Suprapubic skin (tissue), 4 donors: ENCODE results near the gene NAT16. TPM values are rescaled to one million over a fixed set of nuclear protein-coding genes. Genes with fewer than 3 reads are reported as not detected.

Experiments
- DNase-seq, 2 donors: peaks; one replicate each; pipeline ENCODE4 v3.0.0-alpha.2; 2019; ENCODE audit warnings: low spot score in 2 of 2
- H3K27ac ChIP-seq: fragments of 200-600 bp; sonication (generic); one replicate; pipeline ENCODE4 v1.5.1; 2019
- H3K27me3 ChIP-seq: fragments of 200-600 bp; sonication (generic); one replicate; pipeline ENCODE4 v1.5.1; 2019
- H3K36me3 ChIP-seq: fragments of 200-600 bp; sonication (generic); one replicate; pipeline ENCODE4 v1.5.1; 2019
- H3K4me1 ChIP-seq: fragments of 200-600 bp; sonication (generic); one replicate; pipeline ENCODE4 v1.5.1; 2019
- H3K4me3 ChIP-seq: fragments of 200-600 bp; sonication (generic); one replicate; pipeline ENCODE4 v1.5.1; 2019; ENCODE audit warnings: mild to moderate bottlenecking
- H3K9me3 ChIP-seq: fragments of 200-600 bp; sonication (generic); one replicate; pipeline ENCODE4 v1.5.1; 2019
- CTCF ChIP-seq, 2 donors: fragments of 200-600 bp in 1 of 2; fragments of 450-650 bp in 1 of 2; sonication (generic) in 1 of 2; IDR thresholded peaks; one replicate each; pipeline ENCODE4 v1.5.1; 2016 to 2019; ENCODE audit warnings: antibody characterized with exemption in 2 of 2, mild to moderate bottlenecking in 1 of 2, moderate library complexity in 1 of 2
- EP300 ChIP-seq: sonication (generic); formaldehyde crosslinking; IDR thresholded peaks from one replicate; pipeline ENCODE4 v1.6.1; 2017; ENCODE audit warnings: antibody characterized with exemption
- POLR2A ChIP-seq, 2 donors: fragments of 450-650 bp; IDR thresholded peaks; one replicate each; pipeline ENCODE4 v1.6.1; 2017; ENCODE audit warnings: antibody characterized with exemption in 2 of 2, mild to moderate bottlenecking in 2 of 2, moderate library complexity in 2 of 2
- POLR2AphosphoS5 ChIP-seq, 3 donors: sonication (generic); formaldehyde crosslinking; IDR thresholded peaks; one replicate each; pipeline ENCODE4 v1.6.1; 2017; ENCODE audit warnings: antibody characterized with exemption in 3 of 3
- WGBS: methylation state at CpG from one replicate; pipeline ENCODE4 v1.1.5; 2018; 5-methylcytosine and 5-hydroxymethylcytosine counted together
- total RNA-seq, 4 donors: library from RNA; depleted of rRNA; stranded (reverse); fragments of >200 nt; gene quantifications; one replicate each; pipeline ENCODE4 v1.1.0, GENCODE V29; 2016

Gene NAT16
- total RNA-seq, 4 donors from 2014 or later = not detected

- peaks cover 36% of the 10 kb centered on the region for H3K4me1 ChIP-seq
- 81% methylated on average over 25 of the region's 31 CpGs for WGBS
- no peak overlapping the region for H3K4me3 ChIP-seq
- H3K9me3 ChIP-seq = no peaks in the 10 kb centered on the region
- peaks cover 40% of the 10 kb centered on the region for H3K36me3 ChIP-seq
- H3K27me3 ChIP-seq = peaks cover 32% of the 10 kb centered on the region
- TF ChIP-seq EP300 (no peak), POLR2AphosphoS5 (IDR thresholded peaks at IDR 0.05) (no peak), POLR2A (IDR thresholded peaks at IDR 0.05) (no peak), CTCF (IDR thresholded peaks at IDR 0.05) (no peak)
- DNase-seq = no peak
- H3K27ac ChIP-seq = no peak overlapping the region
These were observed 20.1 kb downstream of the NAT16 start for GRCh38 chr7:101159696-101160674.

- Histone ChIP-seq H3K27ac (no peak overlapping the region), H3K9me3 (no peaks in the 10 kb centered on the region), H3K4me3 (no peak overlapping the region), H3K27me3 (peaks cover 2% of the 10 kb centered on the region), H3K4me1 (peaks cover 18% of the 10 kb centered on the region), H3K36me3 (peaks cover 40% of the 10 kb centered on the region)
- no peak for DNase-seq
- TF ChIP-seq POLR2A (IDR thresholded peaks at IDR 0.05) = no peak
- no peak for TF ChIP-seq EP300
- 62% methylated on average over 14 of the region's 14 CpGs for WGBS
These were observed 23.1 kb downstream of the NAT16 start for GRCh38 chr7:101156866-101157589.

- no peak overlapping the region for H3K4me3 ChIP-seq
- peaks cover 40% of the 10 kb centered on the region for H3K36me3 ChIP-seq
- no peak overlapping the region for H3K27ac ChIP-seq
- no peak for TF ChIP-seq CTCF (IDR thresholded peaks at IDR 0.05)
- no peak for DNase-seq
- H3K9me3 ChIP-seq = no peaks in the 10 kb centered on the region
- 89% methylated on average over 6 of the region's 6 CpGs for WGBS
- no peaks in the 10 kb centered on the region for H3K27me3 ChIP-seq
- H3K4me1 ChIP-seq = peaks cover 18% of the 10 kb centered on the region
These were observed 23.8 kb downstream of the NAT16 start for GRCh38 chr7:101156277-101156676.

- H3K27ac ChIP-seq = no peak overlapping the region
- peaks cover 18% of the 10 kb centered on the region for H3K4me1 ChIP-seq
- no peaks in the 10 kb centered on the region for H3K27me3 ChIP-seq
- no peaks in the 10 kb centered on the region for H3K9me3 ChIP-seq
- H3K36me3 ChIP-seq = peaks cover 35% of the 10 kb centered on the region
- 45% methylated on average over 4 of the region's 4 CpGs for WGBS
- no peak for DNase-seq
- TF ChIP-seq POLR2AphosphoS5 (IDR thresholded peaks at IDR 0.05) (no peak), EP300 (no peak), POLR2A (IDR thresholded peaks at IDR 0.05) (no peak), CTCF (IDR thresholded peaks at IDR 0.05) (no peak)
- peak overlapping the region; percentile 92 for H3K4me3 ChIP-seq
These were observed 24.8 kb downstream of the NAT16 start for GRCh38 chr7:101155303-101155702.

- Histone ChIP-seq H3K27me3 (no peaks in the 10 kb centered on the region), H3K9me3 (no peaks in the 10 kb centered on the region), H3K4me1 (peaks cover 18% of the 10 kb centered on the region), H3K36me3 (peaks cover 28% of the 10 kb centered on the region), H3K27ac (no peak overlapping the region), H3K4me3 (peak overlapping the region; percentile 92)
- TF ChIP-seq POLR2AphosphoS5 (IDR thresholded peaks at IDR 0.05) (no peak), CTCF (IDR thresholded peaks at IDR 0.05) (no peak), EP300 (no peak)
- no peak for DNase-seq
- WGBS = 0% methylated on average over 10 of the region's 34 CpGs
These were observed 25.4 kb downstream of the NAT16 start for GRCh38 chr7:101154693-101155102.
